Fibroblast of lung (primary cell): ENCODE results near the gene TSC22D2. TPM values are rescaled to one million over a fixed set of nuclear protein-coding genes. Genes with fewer than 3 reads are reported as not detected.

ENCODE experiments used
- DNase-seq, 2 donors: peaks; one replicate each; pipeline versions ENCODE4 v3.0.0 to v3.0.0-alpha.2; 2010; ENCODE audit warnings: low read depth in 2 of 2
- H2AFZ ChIP-seq: 2 replicates; pipeline ENCODE4 v1.5.1; 2012; ENCODE audit warnings: low read length, control low read depth, inconsistent platforms
- H3K27ac ChIP-seq: 2 replicates; pipeline ENCODE4 v1.5.1; 2011; ENCODE audit warnings: low read length, control low read depth; ENCODE audit not compliant: insufficient read depth
- H3K27me3 ChIP-seq: 2 replicates; pipeline ENCODE4 v1.5.1; 2011; ENCODE audit warnings: mild to moderate bottlenecking, low read length; ENCODE audit not compliant: control insufficient read depth, insufficient read depth
- H3K36me3 ChIP-seq: 2 replicates; pipeline ENCODE4 v1.5.1; 2011; ENCODE audit warnings: low read length; ENCODE audit not compliant: control insufficient read depth, insufficient read depth
- H3K4me1 ChIP-seq: 2 replicates; pipeline ENCODE4 v1.5.1; 2011; ENCODE audit warnings: low read length; ENCODE audit not compliant: control insufficient read depth, insufficient read depth; ENCODE audit errors: extremely low read depth
- H3K4me2 ChIP-seq: 2 replicates; pipeline ENCODE4 v1.5.1; 2011; ENCODE audit warnings: low read length, control low read depth; ENCODE audit not compliant: insufficient read depth; ENCODE audit errors: extremely low read depth
- H3K4me3 ChIP-seq, 4 experiments: fragments of 200-600 bp in 1 of 4; sonication (generic) in 1 of 4; replicated peaks in 1 of 4; 2 replicates each; pipeline ENCODE4 v1.5.1; 2011 to 2016; ENCODE audit warnings: low read length in 4 of 4, low read depth in 3 of 4, mild to moderate bottlenecking in 3 of 4, control low read depth in 2 of 4, inconsistent platforms in 1 of 4, mixed read lengths in 1 of 4; ENCODE audit not compliant: insufficient read depth in 1 of 4; ENCODE audit errors: control extremely low read depth in 1 of 4
- H3K79me2 ChIP-seq: 2 replicates; pipeline ENCODE4 v1.5.1; 2012; ENCODE audit warnings: mild to moderate bottlenecking, low read length, inconsistent platforms; ENCODE audit not compliant: control insufficient read depth, insufficient read depth
- H3K9ac ChIP-seq: 2 replicates; pipeline ENCODE4 v1.5.1; 2011; ENCODE audit warnings: mild to moderate bottlenecking, low read length, control low read depth; ENCODE audit not compliant: insufficient read depth
- H3K9me3 ChIP-seq: 2 replicates; pipeline ENCODE4 v1.5.1; 2012; ENCODE audit warnings: low read depth, low read length; ENCODE audit not compliant: control insufficient read depth, insufficient read depth
- H4K20me1 ChIP-seq: 2 replicates; pipeline ENCODE4 v1.5.1; 2011; ENCODE audit warnings: low read length; ENCODE audit not compliant: control insufficient read depth, insufficient read depth; ENCODE audit errors: extremely low read depth
- CTCF ChIP-seq, 2 donors: IDR thresholded peaks in 1 of 2; conservative IDR thresholded peaks in 1 of 2; 1 replicate in 1 of 2; 2 replicates in 1 of 2; pipeline ENCODE4 v1.5.1; 2011 to 2012; ENCODE audit warnings: low read length in 2 of 2, control low read depth in 1 of 2, inconsistent platforms in 1 of 2, low read depth in 1 of 2, mild to moderate bottlenecking in 1 of 2
- EZH2 ChIP-seq: IDR thresholded peaks from 2 replicates; pipeline ENCODE4 v1.5.1; 2012; ENCODE audit warnings: low read length, control low read depth, mild to moderate bottlenecking; ENCODE audit errors: missing control alignments
- polyA plus RNA-seq, 2 donors: library from polyadenylated mRNA; depleted of rRNA in 1 of 2; stranded (reverse) in 1 of 2; unstranded in 1 of 2; fragments of >200 nt; gene quantifications; 2 replicates each; pipeline ENCODE4 v1.2.1, GENCODE V29; 2011 to 2012; ENCODE audit warnings: missing spikeins in 1 of 2
- total RNA-seq: library from RNA; depleted of rRNA; stranded (reverse); fragments of >200 nt; gene quantifications from 2 replicates; pipeline ENCODE4 v1.2.1, GENCODE V29; 2014

TSC22D2 gene
- total and polyA plus RNA-seq, 2 donors (not counting 1 experiment from before 2014, with no cell fraction given) = 23.6 to 29.3 TPM

DNA sequence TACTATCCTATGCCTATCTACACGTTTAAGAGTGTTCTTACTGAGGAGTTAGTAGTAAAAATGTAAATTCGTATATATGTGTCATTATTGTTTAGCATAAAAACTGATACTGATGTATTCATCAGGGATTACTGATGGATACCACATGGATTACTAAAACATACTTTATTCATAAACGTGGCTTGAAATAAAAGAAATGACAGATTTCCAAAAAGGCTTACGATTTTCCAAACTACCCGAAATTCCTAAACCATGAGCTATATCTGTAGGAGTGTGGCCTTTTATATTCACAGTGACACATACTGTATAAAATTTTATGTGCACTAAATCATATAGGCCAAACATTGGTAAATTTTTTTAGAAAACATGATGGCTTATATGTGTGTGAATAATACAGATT, 6.9 kb downstream of the TSC22D2 start:
- Histone ChIP-seq H3K79me2 (peaks cover 100% of the 10 kb centered on the region), H3K9me3 (no peaks in the 10 kb centered on the region), H3K4me3 (peak overlapping the region; percentile 81 to 97 (median 92)), H3K9ac (peak overlapping the region; percentile 26), H3K4me1 (peaks cover 9% of the 10 kb centered on the region), H3K4me2 (peak overlapping the region; percentile 74), H3K27me3 (no peaks in the 10 kb centered on the region), H4K20me1 (peaks cover 24% of the 10 kb centered on the region), H2AFZ (no peak overlapping the region), H3K27ac (peak overlapping the region; percentile 96), H3K36me3 (peaks cover 9% of the 10 kb centered on the region)
- TF ChIP-seq CTCF (conservative IDR thresholded peaks at IDR 0.05 in 1 of 2, IDR thresholded peaks at IDR 0.05 in 1 of 2; ENCODE audit: low read depth in 1 of 2, low read length in 2 of 2) (no peak), EZH2 (no peak)
- DNase-seq = peak in 1 of 2 donors; percentile 64

DNA sequence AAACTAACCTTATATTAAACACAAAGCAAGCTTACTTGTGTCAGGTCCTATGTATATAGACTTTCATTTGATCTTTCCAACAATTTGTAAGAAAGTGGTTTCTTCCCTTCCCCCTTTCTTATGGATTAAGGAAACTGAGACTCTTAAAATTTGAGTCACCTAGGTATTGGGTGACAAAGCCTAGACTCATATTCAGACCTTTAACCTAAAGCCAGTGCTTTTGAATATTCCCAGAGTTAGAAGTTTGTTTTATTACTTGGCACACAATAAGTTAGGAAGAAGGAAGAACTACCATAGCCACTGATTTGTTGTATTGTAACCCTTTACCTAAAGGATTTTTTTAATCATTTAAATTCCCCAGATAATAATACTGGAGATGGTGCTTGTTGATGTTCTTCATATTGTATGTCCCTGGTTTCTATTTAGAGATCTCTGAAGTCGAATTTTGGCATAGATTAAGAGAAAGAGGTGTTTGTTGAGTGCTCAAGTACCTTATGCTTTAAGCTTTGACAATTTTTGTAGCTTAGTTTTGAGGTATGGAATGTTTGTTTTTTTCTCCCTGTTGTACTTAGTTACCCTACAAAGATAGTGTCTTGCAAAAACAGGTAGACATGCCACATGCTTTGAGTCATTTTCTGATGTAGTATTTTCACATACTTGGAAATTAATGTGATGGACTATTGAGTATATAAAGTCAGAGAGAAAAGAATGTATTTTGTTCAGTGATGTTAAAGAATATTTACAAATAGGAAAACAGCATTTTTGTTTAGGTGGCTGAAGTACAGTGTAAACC, 11.2 kb downstream of the TSC22D2 start:
- TF ChIP-seq CTCF (conservative IDR thresholded peaks at IDR 0.05 in 1 of 2, IDR thresholded peaks at IDR 0.05 in 1 of 2; ENCODE audit: low read depth in 1 of 2, low read length in 2 of 2) (no peak), EZH2 (no peak)
- Histone ChIP-seq H3K9me3 (no peaks in the 10 kb centered on the region), H4K20me1 (peaks cover 17% of the 10 kb centered on the region), H3K9ac (no peak overlapping the region), H3K4me1 (peaks cover 14% of the 10 kb centered on the region), H2AFZ (no peak overlapping the region), H3K4me3 (peak overlapping the region in 2 of 4 experiments; percentile 16 to 18), H3K36me3 (peaks cover 2% of the 10 kb centered on the region), H3K79me2 (peaks cover 100% of the 10 kb centered on the region), H3K27me3 (no peaks in the 10 kb centered on the region), H3K4me2 (peak overlapping the region; percentile 67), H3K27ac (no peak overlapping the region)
- peak in 1 of 2 donors; percentile 41 for DNase-seq

- peaks cover 100% of the 10 kb centered on the region for H3K79me2 ChIP-seq
- peak overlapping the region in 1 of 4 experiments; percentile 16 for H3K4me3 ChIP-seq
- H3K27ac ChIP-seq = no peak overlapping the region
- no peak overlapping the region for H3K9ac ChIP-seq
- no peak for DNase-seq
- no peak overlapping the region for H2AFZ ChIP-seq
- H4K20me1 ChIP-seq = peaks cover 13% of the 10 kb centered on the region
- H3K4me1 ChIP-seq = peaks cover 14% of the 10 kb centered on the region
- H3K27me3 ChIP-seq = no peaks in the 10 kb centered on the region
- TF ChIP-seq EZH2 = no peak
- no peak for TF ChIP-seq CTCF (conservative IDR thresholded peaks at IDR 0.05 in 1 of 2, IDR thresholded peaks at IDR 0.05 in 1 of 2; ENCODE audit: low read depth in 1 of 2, low read length in 2 of 2)
- no peaks in the 10 kb centered on the region for H3K9me3 ChIP-seq
- H3K36me3 ChIP-seq = peaks cover 2% of the 10 kb centered on the region
- H3K4me2 ChIP-seq = peak overlapping the region; percentile 67
Measured at GRCh38 chr3:150419959-150420358, 11.9 kb downstream of the TSC22D2 start.
